Measurements from ENCODE around the gene NDUFV3. TPM values are rescaled to one million over a fixed set of nuclear protein-coding genes. Genes with fewer than 3 reads are reported as not detected.
A peak's percentile ranks its signal among the peaks of the same experiment; 100 is the strongest.

NDUFV3 gene
- total and polyA plus RNA-seq, 2 experiments from 2014 or later: 51.5 to 71.2 TPM

DNA sequence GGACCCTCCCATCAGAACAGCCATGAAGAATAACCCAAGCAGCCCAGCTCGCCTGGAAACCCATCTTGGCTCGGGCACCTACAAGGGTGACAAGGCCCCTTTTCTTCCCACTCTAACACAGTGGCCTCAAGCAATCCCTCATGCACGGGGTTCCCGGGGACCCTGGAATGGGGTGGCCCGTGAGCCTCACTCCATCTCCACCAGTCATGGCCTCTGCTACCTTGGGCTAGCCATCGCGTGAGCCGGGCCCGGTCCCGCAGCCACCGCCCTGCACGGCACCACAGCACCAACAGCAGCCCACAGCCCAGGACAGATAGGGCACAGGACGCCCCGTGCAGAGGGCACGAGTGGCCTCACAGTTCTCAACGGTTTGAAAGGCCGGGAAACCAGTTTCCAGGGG is 32.8 kb upstream of the NDUFV3 start:
- no peaks in the 10 kb centered on the region for H3K27me3 ChIP-seq (ENCODE audit: insufficient read depth)
- peaks cover 47% of the 10 kb centered on the region for H3K36me3 ChIP-seq (ENCODE audit: insufficient read depth)
- TF ChIP-seq NANOG (IDR thresholded peaks at IDR 0.05; ENCODE audit: borderline replicate concordance): no peak
- TF ChIP-seq ZNF114 (CRISPR knock-in tag; IDR thresholded peaks at IDR 0.05): no peak
- TF ChIP-seq CREB1 (CRISPR knock-in tag; IDR thresholded peaks at IDR 0.05; ENCODE audit: low read depth): no peak
- no peak for TF ChIP-seq ZNF331 (CRISPR knock-in tag; IDR thresholded peaks at IDR 0.05; ENCODE audit: low read depth)
- TF ChIP-seq EZH2 (IDR thresholded peaks at IDR 0.05; ENCODE audit: low read depth, unreplicated experiment): no peak
- TF ChIP-seq, protein P1, sequence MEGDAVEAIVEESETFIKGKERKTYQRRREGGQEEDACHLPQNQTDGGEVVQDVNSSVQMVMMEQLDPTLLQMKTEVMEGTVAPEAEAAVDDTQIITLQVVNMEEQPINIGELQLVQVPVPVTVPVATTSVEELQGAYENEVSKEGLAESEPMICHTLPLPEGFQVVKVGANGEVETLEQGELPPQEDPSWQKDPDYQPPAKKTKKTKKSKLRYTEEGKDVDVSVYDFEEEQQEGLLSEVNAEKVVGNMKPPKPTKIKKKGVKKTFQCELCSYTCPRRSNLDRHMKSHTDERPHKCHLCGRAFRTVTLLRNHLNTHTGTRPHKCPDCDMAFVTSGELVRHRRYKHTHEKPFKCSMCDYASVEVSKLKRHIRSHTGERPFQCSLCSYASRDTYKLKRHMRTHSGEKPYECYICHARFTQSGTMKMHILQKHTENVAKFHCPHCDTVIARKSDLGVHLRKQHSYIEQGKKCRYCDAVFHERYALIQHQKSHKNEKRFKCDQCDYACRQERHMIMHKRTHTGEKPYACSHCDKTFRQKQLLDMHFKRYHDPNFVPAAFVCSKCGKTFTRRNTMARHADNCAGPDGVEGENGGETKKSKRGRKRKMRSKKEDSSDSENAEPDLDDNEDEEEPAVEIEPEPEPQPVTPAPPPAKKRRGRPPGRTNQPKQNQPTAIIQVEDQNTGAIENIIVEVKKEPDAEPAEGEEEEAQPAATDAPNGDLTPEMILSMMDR (conservative IDR thresholded peaks at IDR 0.05; ENCODE audit: low read depth in 2 of 2): no peak

DNA sequence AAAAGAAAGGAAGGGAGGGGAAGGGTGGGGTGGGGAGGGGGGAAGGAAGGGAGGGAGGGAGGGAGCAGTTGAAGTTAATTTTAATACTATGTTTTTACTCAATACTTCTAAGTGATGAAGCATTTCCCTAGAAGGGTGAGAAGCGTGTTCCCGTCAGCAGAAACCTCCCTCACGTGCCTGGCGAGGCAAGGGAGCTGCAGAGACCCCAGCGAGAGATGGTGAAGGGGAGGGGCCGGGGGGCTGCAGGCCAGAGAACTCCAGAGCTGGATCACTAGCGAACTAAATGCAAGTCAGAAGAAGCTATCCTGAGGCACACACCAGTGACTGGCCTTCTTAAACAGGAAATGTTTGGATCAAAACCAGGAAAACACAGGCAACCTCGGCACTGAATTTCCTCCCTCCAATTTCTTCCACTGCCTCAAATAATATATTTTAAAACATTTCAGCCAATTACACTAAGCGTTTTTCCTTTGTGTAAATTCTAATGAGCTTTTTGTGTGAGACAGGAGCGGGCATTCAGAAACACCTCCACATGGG is 31.7 kb upstream of the NDUFV3 start:
- H3K27me3 Mint-ChIP-seq (ENCODE audit: insufficient read depth, low read depth, poor library complexity): peaks cover 17% of the 10 kb centered on the region
- ATAC-seq: no peak
- peaks cover 16% of the 10 kb centered on the region for H3K4me1 Mint-ChIP-seq
- Histone ChIP-seq H3K27me3 (ENCODE audit: insufficient read depth) (no peaks in the 10 kb centered on the region), H2AFZ (no peak overlapping the region), H4K20me1 (replicated peaks; ENCODE audit: insufficient read depth) (peaks cover 34% of the 10 kb centered on the region), H3K4me2 (no peak overlapping the region), H3F3A (replicated peaks; ENCODE audit: low read depth) (peaks cover 54% of the 10 kb centered on the region), H3K4me3 (no peak overlapping the region), H3K36me3 (ENCODE audit: insufficient read depth) (peaks cover 36% of the 10 kb centered on the region), H3K4me1 (ENCODE audit: insufficient read depth) (no peaks in the 10 kb centered on the region), H3K79me2 (replicated peaks; ENCODE audit: insufficient read depth) (peaks cover 84% of the 10 kb centered on the region), H3K9me2 (ENCODE audit: insufficient read depth) (no peaks in the 10 kb centered on the region), H3K27ac (ENCODE audit: low read depth) (0 out of 2 replicates have a peak overlapping the region, but pooled peaks have one; percentile 74)
- H3K4me3 Mint-ChIP-seq: no peak overlapping the region
- H3K9me3 Mint-ChIP-seq: no peaks in the 10 kb centered on the region; the same call in 2 of the 3 replicates
- H3K27ac Mint-ChIP-seq: no peak overlapping the region
- no peak for DNase-seq (ENCODE audit: low spot score)
- peaks cover 75% of the 10 kb centered on the region for H3K36me3 Mint-ChIP-seq (ENCODE audit: low read depth)
- TF ChIP-seq, protein P2, sequence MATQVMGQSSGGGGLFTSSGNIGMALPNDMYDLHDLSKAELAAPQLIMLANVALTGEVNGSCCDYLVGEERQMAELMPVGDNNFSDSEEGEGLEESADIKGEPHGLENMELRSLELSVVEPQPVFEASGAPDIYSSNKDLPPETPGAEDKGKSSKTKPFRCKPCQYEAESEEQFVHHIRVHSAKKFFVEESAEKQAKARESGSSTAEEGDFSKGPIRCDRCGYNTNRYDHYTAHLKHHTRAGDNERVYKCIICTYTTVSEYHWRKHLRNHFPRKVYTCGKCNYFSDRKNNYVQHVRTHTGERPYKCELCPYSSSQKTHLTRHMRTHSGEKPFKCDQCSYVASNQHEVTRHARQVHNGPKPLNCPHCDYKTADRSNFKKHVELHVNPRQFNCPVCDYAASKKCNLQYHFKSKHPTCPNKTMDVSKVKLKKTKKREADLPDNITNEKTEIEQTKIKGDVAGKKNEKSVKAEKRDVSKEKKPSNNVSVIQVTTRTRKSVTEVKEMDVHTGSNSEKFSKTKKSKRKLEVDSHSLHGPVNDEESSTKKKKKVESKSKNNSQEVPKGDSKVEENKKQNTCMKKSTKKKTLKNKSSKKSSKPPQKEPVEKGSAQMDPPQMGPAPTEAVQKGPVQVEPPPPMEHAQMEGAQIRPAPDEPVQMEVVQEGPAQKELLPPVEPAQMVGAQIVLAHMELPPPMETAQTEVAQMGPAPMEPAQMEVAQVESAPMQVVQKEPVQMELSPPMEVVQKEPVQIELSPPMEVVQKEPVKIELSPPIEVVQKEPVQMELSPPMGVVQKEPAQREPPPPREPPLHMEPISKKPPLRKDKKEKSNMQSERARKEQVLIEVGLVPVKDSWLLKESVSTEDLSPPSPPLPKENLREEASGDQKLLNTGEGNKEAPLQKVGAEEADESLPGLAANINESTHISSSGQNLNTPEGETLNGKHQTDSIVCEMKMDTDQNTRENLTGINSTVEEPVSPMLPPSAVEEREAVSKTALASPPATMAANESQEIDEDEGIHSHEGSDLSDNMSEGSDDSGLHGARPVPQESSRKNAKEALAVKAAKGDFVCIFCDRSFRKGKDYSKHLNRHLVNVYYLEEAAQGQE (IDR thresholded peaks at IDR 0.05; ENCODE audit: unreplicated experiment): no peak
- TF ChIP-seq EZH2phosphoT487 (IDR thresholded peaks at IDR 0.05; ENCODE audit: unreplicated experiment): no peak
- no peak for TF ChIP-seq POLR2AphosphoS5 (IDR thresholded peaks at IDR 0.05; ENCODE audit: low read depth)
- TF ChIP-seq, protein P3, sequence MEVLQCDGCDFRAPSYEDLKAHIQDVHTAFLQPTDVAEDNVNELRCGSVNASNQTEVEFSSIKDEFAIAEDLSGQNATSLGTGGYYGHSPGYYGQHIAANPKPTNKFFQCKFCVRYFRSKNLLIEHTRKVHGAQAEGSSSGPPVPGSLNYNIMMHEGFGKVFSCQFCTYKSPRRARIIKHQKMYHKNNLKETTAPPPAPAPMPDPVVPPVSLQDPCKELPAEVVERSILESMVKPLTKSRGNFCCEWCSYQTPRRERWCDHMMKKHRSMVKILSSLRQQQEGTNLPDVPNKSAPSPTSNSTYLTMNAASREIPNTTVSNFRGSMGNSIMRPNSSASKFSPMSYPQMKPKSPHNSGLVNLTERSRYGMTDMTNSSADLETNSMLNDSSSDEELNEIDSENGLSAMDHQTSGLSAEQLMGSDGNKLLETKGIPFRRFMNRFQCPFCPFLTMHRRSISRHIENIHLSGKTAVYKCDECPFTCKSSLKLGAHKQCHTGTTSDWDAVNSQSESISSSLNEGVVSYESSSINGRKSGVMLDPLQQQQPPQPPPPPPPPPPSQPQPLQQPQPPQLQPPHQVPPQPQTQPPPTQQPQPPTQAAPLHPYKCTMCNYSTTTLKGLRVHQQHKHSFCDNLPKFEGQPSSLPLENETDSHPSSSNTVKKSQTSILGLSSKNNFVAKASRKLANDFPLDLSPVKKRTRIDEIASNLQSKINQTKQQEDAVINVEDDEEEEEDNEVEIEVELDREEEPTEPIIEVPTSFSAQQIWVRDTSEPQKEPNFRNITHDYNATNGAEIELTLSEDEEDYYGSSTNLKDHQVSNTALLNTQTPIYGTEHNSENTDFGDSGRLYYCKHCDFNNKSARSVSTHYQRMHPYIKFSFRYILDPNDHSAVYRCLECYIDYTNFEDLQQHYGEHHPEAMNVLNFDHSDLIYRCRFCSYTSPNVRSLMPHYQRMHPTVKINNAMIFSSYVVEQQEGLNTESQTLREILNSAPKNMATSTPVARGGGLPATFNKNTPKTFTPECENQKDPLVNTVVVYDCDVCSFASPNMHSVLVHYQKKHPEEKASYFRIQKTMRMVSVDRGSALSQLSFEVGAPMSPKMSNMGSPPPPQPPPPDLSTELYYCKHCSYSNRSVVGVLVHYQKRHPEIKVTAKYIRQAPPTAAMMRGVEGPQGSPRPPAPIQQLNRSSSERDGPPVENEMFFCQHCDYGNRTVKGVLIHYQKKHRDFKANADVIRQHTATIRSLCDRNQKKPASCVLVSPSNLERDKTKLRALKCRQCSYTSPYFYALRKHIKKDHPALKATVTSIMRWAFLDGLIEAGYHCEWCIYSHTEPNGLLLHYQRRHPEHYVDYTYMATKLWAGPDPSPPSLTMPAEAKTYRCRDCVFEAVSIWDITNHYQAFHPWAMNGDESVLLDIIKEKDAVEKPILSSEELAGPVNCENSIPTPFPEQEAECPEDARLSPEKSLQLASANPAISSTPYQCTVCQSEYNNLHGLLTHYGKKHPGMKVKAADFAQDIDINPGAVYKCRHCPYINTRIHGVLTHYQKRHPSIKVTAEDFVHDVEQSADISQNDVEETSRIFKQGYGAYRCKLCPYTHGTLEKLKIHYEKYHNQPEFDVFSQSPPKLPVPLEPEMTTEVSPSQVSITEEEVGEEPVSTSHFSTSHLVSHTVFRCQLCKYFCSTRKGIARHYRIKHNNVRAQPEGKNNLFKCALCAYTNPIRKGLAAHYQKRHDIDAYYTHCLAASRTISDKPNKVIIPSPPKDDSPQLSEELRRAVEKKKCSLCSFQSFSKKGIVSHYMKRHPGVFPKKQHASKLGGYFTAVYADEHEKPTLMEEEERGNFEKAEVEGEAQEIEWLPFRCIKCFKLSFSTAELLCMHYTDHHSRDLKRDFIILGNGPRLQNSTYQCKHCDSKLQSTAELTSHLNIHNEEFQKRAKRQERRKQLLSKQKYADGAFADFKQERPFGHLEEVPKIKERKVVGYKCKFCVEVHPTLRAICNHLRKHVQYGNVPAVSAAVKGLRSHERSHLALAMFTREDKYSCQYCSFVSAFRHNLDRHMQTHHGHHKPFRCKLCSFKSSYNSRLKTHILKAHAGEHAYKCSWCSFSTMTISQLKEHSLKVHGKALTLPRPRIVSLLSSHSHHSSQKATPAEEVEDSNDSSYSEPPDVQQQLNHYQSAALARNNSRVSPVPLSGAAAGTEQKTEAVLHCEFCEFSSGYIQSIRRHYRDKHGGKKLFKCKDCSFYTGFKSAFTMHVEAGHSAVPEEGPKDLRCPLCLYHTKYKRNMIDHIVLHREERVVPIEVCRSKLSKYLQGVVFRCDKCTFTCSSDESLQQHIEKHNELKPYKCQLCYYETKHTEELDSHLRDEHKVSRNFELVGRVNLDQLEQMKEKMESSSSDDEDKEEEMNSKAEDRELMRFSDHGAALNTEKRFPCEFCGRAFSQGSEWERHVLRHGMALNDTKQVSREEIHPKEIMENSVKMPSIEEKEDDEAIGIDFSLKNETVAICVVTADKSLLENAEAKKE (CRISPR knock-in tag; IDR thresholded peaks at IDR 0.05): no peak
- no peak for TF ChIP-seq EZH2 (IDR thresholded peaks at IDR 0.05; ENCODE audit: low read depth, unreplicated experiment)
- TF ChIP-seq ZNF331 (CRISPR knock-in tag; IDR thresholded peaks at IDR 0.05; ENCODE audit: low read depth): no peak

More for the DNA sequence above, 32.8 kb upstream of the NDUFV3 start:
- Histone ChIP-seq H3F3A (replicated peaks; ENCODE audit: low read depth) (peaks cover 64% of the 10 kb centered on the region), H3K9me2 (ENCODE audit: insufficient read depth) (no peaks in the 10 kb centered on the region), H2AFZ (no peak overlapping the region), H4K20me1 (replicated peaks; ENCODE audit: insufficient read depth) (peaks cover 37% of the 10 kb centered on the region), H3K4me3 (no peak overlapping the region), H3K4me2 (no peak overlapping the region), H3K4me1 (ENCODE audit: insufficient read depth) (no peaks in the 10 kb centered on the region), H3K79me2 (replicated peaks; ENCODE audit: insufficient read depth) (peaks cover 76% of the 10 kb centered on the region), H3K27ac (ENCODE audit: low read depth) (peak overlapping the region; percentile 45; the same call in 1 of the 2 replicates)
- H3K4me3 Mint-ChIP-seq: no peak overlapping the region
- peaks cover 79% of the 10 kb centered on the region for H3K36me3 Mint-ChIP-seq (ENCODE audit: low read depth)
- H3K4me1 Mint-ChIP-seq: peaks cover 10% of the 10 kb centered on the region; the same call in 2 of the 3 replicates
- H3K27me3 Mint-ChIP-seq (ENCODE audit: insufficient read depth, low read depth, poor library complexity): peaks cover 13% of the 10 kb centered on the region
- H3K9me3 Mint-ChIP-seq: no peaks in the 10 kb centered on the region
- ATAC-seq (no peak), DNase-seq (ENCODE audit: low spot score) (no peak)
- H3K27ac Mint-ChIP-seq: no peak overlapping the region

Data from GM23338 (cell line).